Activated T-helper 1 cell treated with Interleukin-2 at 50 U/mL for 16 hours (primary cell): ENCODE results near the gene UBE2H.
"Not testable (repeated sequence)": the region's sequence is repeated elsewhere in the genome, so short reads cannot be mapped to it uniquely, and the experiment has no call there.

Experiments
- DNase-seq: peaks from one replicate; pipeline ENCODE4 v3.0.0-alpha.2; 2020; ENCODE audit warnings: low read depth

The UBE2H gene

DNA sequence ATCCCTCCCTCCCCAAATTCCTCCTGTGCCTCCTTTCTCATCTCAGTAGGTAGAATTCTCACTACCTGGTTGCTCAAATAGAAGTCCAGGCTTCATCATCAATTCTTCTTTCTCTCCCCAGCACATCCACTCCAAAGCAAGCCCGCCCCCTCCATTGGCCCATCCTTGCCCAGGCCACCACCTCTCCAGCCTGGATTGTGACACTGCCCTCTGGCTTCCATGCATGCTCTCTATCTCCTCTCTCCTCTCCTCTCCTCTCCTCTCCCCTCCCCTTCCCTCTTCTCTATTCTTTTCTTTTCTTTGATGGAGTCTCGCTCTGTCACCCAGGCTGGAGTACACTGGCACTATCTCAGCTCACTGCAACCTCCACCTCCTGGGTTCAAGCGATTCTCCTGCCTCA is 144.9 kb downstream of the UBE2H start:
- DNase-seq = no peak

DNA sequence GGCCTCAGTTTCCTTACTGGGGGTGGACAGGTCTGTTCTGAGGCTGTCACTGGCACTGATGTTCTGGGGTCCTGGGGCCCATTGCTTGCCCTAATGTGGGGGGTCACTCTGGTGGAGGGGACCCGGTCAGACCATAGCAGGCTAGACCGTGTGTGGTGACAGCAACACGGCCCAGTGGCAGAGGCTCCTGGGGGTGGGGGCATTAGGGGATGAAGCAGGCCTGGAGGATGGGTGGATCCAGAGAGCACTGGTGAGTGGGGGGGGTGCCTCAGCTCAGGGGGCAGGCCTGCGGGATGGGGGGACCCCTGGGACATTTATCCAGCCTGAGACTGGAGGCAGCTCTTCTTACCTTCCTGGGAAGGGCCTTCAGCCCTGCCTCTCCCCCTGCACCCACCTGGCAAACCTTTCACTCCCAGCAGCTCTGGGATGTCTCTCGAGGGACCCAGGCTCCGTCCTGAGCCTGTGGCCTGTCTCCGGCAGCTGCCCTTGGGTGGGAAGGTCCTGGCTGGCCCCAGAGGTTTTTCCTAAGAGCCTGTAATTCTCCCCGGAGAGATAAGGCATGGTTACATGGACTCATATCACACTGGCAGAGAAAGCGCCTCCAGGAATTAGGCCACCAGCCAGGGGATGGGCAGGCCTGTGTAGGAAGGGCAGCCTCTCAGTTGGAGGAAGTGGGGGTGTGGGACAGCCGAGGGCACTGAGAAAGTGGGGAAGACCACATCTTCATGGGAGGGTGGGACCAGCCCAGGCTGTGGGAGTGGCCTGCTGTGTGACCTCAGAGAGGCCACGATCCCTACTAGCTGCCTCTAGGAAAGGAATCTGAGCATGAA is 147.7 kb downstream of the UBE2H start:
- no peak for DNase-seq

GRCh38 chr7:129804111-129804889 is 148.5 kb downstream of the UBE2H start:
- no peak for DNase-seq

- no peak for DNase-seq
Measured at GRCh38 chr7:129803546-129804081, 149.1 kb downstream of the UBE2H start.

DNA sequence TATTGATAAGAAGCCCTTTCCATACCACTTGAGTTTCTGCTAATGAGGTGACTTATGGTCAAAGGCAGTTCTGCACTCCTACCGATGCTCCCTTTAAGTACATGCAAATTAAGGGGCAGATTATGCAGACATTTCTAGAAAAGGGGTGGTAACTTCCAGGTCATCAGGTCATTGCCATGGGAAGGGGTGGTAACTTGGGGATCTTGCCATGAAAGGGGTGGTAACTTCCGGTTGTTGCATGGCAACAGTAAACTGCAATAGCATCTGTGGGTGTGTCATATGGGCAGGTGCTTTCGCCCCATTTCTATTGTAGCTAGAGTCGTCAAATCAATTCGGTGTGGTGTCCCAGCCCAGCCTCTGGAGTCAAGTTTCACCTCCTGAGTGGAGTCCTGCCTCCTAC is 150.9 kb downstream of the UBE2H start:
- DNase-seq = no peak

DNA sequence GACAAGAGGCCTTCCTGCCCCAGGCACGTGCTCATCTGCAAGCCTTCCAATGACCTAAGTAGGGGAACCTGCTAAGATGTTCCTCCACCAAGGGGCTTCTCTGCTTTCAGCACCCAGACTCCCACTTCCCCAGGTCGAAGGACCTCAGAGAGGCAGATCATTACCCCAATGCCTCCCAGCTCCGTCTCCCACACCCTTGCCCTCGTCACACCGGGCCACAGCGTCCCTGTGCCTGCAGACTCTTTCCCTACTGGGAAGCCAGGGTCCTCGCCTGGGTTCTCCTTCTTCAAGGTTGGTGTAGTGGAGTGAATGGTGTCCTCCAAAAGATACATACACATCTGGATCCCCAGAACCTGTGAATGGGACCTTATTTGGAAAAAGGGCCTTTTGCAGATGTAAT is 151.9 kb downstream of the UBE2H start:
- DNase-seq = no peak

- DNase-seq = no peak
Measured at GRCh38 chr7:129799350-129799955, 153.3 kb downstream of the UBE2H start.

DNA sequence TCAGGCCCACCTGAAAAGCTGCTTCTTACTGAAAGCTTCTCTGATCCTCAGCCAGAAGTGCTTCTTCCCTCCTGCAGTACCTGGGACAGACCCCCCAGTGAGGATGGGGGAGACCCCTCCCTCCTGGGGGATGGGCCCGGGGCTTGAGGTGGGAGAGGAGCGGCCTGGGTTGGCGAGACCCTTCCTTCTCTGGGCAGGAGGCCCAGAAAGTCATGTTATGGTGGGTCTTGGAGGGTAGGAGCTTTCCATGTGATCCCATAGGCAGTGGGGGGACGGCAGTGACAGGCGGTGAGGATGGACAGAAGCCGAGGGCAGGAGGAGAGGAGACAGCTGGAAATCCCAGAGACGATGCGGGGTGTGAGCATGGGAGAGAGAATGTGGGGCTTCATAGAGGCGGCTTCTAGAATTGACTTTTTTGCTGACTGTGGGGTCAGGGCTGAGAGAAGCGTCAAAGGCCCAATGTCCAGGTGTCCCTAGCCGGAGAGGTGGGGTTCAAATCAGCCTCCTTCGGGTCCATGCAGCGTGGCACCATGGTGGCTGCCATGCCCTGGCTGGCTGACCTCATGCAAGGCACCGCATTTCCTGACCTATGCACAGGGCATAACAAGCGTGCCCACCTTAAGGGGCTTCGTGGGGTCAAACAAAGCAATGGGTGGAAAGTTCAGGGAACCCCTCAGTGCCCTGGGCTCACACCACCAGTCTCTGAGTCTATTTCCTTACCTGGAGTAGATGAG is 154.0 kb downstream of the UBE2H start:
- DNase-seq = no peak

- DNase-seq = no peak
Measured at GRCh38 chr7:129797214-129797789, 155.5 kb downstream of the UBE2H start.

DNA sequence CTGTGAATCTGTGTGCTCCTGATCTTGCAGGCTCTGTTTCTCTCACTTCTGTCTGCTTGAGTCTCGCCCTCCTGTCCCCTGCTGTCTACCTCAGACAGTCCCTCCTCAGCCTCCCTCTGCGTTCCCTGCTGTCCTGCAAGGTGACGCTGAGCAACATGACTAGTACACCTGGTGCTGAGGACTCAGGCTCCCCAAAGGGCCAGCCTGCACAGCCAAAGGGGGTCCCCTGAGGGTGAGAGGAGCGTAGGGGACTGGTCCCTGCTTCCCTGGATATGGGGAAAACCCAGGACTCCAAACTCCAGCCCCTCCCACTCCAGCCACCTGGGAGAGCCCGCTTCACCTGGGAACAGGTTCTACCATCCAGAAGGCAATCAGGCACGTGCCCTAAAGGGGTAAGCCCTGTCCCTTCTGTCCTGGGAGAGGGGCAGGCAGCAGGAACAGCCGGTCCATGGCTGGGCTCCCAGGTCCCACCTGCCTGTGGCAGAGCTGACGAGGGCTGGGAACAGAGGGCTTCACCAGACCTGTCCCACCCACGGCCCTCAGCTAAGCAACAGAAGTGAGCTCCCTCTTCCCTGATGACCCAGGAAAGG is 156.5 kb downstream of the UBE2H start:
- no peak for DNase-seq

GRCh38 chr7:129794461-129794860 is 158.3 kb downstream of the UBE2H start:
- DNase-seq = not testable (repeated sequence)

DNA sequence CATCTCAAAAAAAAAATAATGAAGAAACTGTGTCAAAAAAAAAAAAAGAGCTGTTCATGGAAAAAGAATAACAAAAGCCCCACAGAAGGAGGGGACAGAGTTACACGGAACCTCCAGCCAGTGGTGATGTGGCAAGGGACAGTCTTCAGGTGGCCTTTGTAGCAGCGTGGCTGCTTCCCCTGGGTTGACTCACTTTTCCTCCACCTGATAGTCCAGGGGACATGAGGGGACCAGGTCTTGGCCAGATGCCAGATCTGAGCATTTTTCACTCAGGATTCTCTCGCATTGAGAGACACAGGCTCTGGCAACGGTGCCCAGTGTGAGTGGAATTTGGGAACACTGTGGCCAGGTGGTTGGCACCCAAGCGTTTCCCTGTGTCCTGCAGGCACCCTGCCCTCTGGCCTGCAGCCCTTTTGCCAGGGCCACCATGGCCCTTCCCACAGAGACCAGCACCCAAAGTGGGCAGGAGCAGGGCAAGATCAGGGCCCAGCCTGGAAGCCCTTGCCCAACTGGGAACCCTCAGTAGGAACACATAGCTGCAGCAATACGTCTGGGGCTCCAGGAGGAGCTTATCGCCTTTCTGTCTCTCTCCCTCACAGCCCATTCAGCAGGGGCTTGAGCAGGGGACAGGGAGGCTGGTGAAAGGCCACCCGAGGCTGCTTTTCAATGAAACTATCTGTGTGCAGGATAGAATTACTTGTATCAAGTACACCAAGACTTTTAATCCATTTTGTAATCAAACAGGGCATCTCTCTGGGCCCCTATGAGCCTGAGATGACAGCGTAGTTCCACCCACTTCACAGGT is 159.1 kb downstream of the UBE2H start:
- DNase-seq = no peak

- DNase-seq = no peak
Measured at GRCh38 chr7:129792721-129793120, 160.0 kb downstream of the UBE2H start.

- DNase-seq = no peak
Measured at GRCh38 chr7:129790136-129790535, 162.6 kb downstream of the UBE2H start.

DNA sequence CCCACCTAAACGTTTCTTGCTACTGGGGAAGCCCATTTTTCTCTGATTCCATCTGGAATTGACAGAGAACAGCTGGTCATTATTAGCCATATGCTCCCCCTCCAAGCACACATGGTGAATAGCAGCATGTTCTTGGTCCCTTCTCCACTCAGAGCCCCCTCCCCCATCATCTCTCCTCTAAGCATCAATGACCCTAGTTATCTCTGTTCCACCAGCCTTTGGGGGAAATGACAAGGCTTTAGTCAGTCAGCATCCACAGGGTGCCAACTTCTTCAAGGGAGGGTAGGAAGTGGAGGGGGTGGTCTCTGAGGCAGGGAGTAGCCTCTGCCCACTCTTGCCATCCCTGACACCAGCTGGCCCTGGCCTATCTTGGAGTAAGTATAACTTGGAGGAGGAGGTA is 163.1 kb downstream of the UBE2H start:
- no peak for DNase-seq

DNA sequence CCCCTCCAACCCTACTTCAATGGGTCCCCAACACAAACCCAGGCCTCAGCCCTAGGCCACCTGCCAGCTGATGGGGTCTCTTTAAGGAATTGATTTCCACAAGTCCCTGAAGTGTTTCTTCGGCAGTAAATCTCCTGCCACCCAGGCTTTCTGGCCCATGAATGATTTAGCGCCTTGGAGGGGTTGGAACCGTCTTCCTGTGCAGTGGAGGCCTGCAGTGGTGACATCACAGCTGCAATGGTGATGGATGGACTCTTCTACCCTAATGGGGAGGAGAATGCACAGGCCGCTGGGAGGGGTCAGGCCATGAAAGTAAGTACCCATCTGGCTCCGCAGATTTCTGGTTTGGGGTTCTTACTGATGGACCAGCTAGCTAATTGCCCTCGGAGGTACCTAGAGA is 163.8 kb downstream of the UBE2H start:
- no peak for DNase-seq

DNA sequence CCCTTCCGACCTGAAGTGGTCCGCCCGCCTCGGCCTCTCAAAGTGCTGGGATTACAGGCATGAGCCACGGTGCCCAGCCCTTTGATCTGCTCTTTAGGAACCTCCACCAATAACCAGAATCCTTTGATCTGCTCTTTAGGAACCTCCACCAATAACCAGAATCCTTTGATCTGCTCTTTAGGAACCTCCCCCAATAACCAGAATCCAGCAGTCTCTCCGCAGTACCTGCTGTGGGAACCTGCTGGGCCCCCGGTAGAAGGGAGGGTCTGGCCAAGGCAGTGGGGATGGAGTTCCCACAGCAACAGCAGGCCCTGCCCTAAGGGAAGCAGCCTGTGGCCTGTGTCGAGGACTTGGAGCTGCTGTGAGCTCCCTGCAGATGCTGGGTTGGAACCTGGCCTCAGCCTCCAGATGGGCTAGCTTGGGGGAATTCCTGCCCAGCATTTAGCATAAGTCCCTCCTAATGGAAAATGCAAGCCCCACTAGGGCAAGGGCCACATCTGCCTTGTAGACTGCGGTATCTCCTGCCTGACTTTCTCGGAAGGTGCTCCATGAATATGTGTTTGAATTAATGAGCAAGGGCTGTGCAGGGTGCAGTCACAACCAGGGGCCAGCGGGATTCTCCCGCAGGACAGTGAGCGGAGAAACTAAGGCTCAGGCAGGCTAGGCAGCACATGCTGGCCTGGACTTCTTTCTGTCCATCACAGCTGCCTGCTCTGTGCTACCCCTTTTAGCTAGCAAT is 165.8 kb downstream of the UBE2H start:
- no peak for DNase-seq

- no peak for DNase-seq
Measured at GRCh38 chr7:129785685-129786514, 166.9 kb downstream of the UBE2H start.
